Naive thymus-derived CD4-positive, alpha-beta T cell (primary cell): ENCODE results near the gene STK40. TPM values are rescaled to one million over a fixed set of nuclear protein-coding genes. Genes with fewer than 3 reads are reported as not detected.

Experiments used
- ATAC-seq: fragments of 150-1000 bp; cut with Tn5 transposase; 2 replicates; pipeline ENCODE4 v1.10.0; 2021; ENCODE audit warnings: mild to moderate bottlenecking, moderate library complexity
- CTCF ChIA-PET: fragments of 350-600 bp; sonication (Branson Sonifier 250); formaldehyde crosslinking; loops from one replicate; lab custom pipeline; 2021; ENCODE audit warnings: antibody characterized with exemption; lab: Charles Lee
- POLR2A ChIA-PET: fragments of 350-600 bp; sonication (Branson Sonifier 250); formaldehyde crosslinking; loops from one replicate; lab custom pipeline; 2021; ENCODE audit warnings: antibody characterized with exemption, inconsistent platforms; lab: Charles Lee
- DNase-seq, 9 donors: peaks; one replicate each; pipeline versions ENCODE4 v3.0.0 to v3.0.0-alpha.2; 2020 to 2022; ENCODE audit warnings: mixed read lengths in 1 of 9
- H3K27ac ChIP-seq: one replicate; pipeline ENCODE4 v1.7.0; 2013; ENCODE audit warnings: mild to moderate bottlenecking, low read depth, low read length, moderate library complexity
- H3K27me3 ChIP-seq, 2 donors: one replicate each; pipeline ENCODE4 v1.7.0; 2013; ENCODE audit warnings: low read length in 2 of 2, mild to moderate bottlenecking in 2 of 2, moderate library complexity in 2 of 2; ENCODE audit not compliant: control insufficient read depth in 2 of 2, insufficient read depth in 2 of 2
- H3K36me3 ChIP-seq, 3 experiments: 1 replicate in 2 of 3; 2 replicates in 1 of 3; pipeline ENCODE4 v1.7.0; 2013; ENCODE audit warnings: low read length in 3 of 3, mild to moderate bottlenecking in 3 of 3, moderate library complexity in 1 of 3; ENCODE audit not compliant: insufficient read depth in 3 of 3, control insufficient read depth in 2 of 3
- H3K4me1 ChIP-seq, 2 donors: one replicate each; pipeline ENCODE4 v1.7.0; 2013; ENCODE audit warnings: low read length in 2 of 2, mild to moderate bottlenecking in 2 of 2, moderate library complexity in 1 of 2; ENCODE audit not compliant: control insufficient read depth in 2 of 2, insufficient read depth in 2 of 2
- H3K4me3 ChIP-seq: 2 replicates; pipeline ENCODE4 v1.7.0; 2013; ENCODE audit warnings: mild to moderate bottlenecking, low read length
- H3K9me3 ChIP-seq, 3 experiments: 1 replicate in 2 of 3; 2 replicates in 1 of 3; pipeline ENCODE4 v1.7.0; 2013; ENCODE audit warnings: low read length in 3 of 3; ENCODE audit not compliant: control insufficient read depth in 2 of 3
- H3K27ac Mint-ChIP-seq, 9 donors: one replicate each; pipeline ENCODE4 v1.8.0; 2020 to 2022; ENCODE audit warnings: mixed read lengths in 9 of 9, mild to moderate bottlenecking in 8 of 9, moderate library complexity in 5 of 9, inconsistent platforms in 2 of 9
- H3K27me3 Mint-ChIP-seq, 5 donors: one replicate each; pipeline ENCODE4 v1.8.0; 2021 to 2022; ENCODE audit warnings: mixed read lengths in 5 of 5, mild to moderate bottlenecking in 1 of 5
- H3K36me3 Mint-ChIP-seq, 5 donors: one replicate each; pipeline ENCODE4 v1.8.0; 2020 to 2022; ENCODE audit warnings: mixed read lengths in 5 of 5, mild to moderate bottlenecking in 3 of 5, inconsistent platforms in 1 of 5
- H3K4me1 Mint-ChIP-seq, 7 donors: one replicate each; pipeline ENCODE4 v1.8.0; 2020 to 2022; ENCODE audit warnings: mixed read lengths in 7 of 7, mild to moderate bottlenecking in 3 of 7, inconsistent platforms in 1 of 7
- H3K4me3 Mint-ChIP-seq, 10 donors: one replicate each; pipeline ENCODE4 v1.8.0; 2020 to 2022; ENCODE audit warnings: mild to moderate bottlenecking in 10 of 10, mixed read lengths in 10 of 10, moderate library complexity in 6 of 10, inconsistent platforms in 2 of 10
- H3K9me3 Mint-ChIP-seq, 11 donors: one replicate each; pipeline ENCODE4 v1.8.0; 2020 to 2022; ENCODE audit warnings: mixed read lengths in 11 of 11, mild to moderate bottlenecking in 4 of 11, inconsistent platforms in 1 of 11, moderate library complexity in 1 of 11
- intact Hi-C, 2 donors: fragments of 100-400 bp; cut with micrococcal nuclease; formaldehyde crosslinking; loops; one replicate each; pipeline ENCODE4 v1.15.1; 2023
- polyA plus RNA-seq, 2 donors: library from polyadenylated mRNA; unstranded; fragments of 300-500 nt; fragmentation: Illumina TruSeq; gene quantifications; one replicate each; pipeline ENCODE4 v1.2.3, GENCODE V29; 2021
- total RNA-seq, 6 experiments: library from RNA in 5 of 6; stranded (reverse) in 5 of 6; gene quantifications; 1 replicate in 5 of 6; 2 replicates in 1 of 6; pipeline ENCODE4 v1.2.3 and lab custom pipeline; 2021 to 2026

The STK40 gene
- total and polyA plus RNA-seq, 7 experiments from 2014 or later, result 27.6 to 56.8 (median 46.8) TPM

- no peaks in the 10 kb centered on the region for H3K27me3 ChIP-seq
- H3K4me1 Mint-ChIP-seq, result peaks cover 0 to 19% (median 15%) of the 10 kb centered on the region in 7 donors
- H3K27me3 Mint-ChIP-seq, result no peaks in the 10 kb centered on the region
- no peak overlapping the region for H3K27ac ChIP-seq
- H3K9me3 ChIP-seq, result no peaks in the 10 kb centered on the region
- peak in 8 of 9 donors; percentile 14 to 71 (median 40) for DNase-seq
- peaks cover 0 to 7% (median 0%) of the 10 kb centered on the region in 11 donors for H3K9me3 Mint-ChIP-seq
- H3K4me1 ChIP-seq, result peaks cover 0 to 4% of the 10 kb centered on the region in 2 donors
- peaks cover 0 to 8% (median 0%) of the 10 kb centered on the region in 5 donors for H3K36me3 Mint-ChIP-seq
- H3K36me3 ChIP-seq, result no peaks in the 10 kb centered on the region
- peak; percentile 77 for ATAC-seq
- intact Hi-C loops, result no loop called here
- ChIA-PET POLR2A (interaction anchor here (0.7 to 0.9 kb wide), 2 partner anchors 9 to 27 kb away, joined by 3 read pairs; no protein-coding TSS in a partner anchor), CTCF (interaction anchor here (0.7 to 1.7 kb wide), 4 partner anchors 25 to 201 kb away, joined by 3 to 11 read pairs (median 4); no protein-coding TSS in a partner anchor)
- H3K4me3 Mint-ChIP-seq, result peak overlapping the region in 7 of 10 donors; percentile 5 to 49 (median 40)
- H3K4me3 ChIP-seq, result no peak overlapping the region
- peak overlapping the region; percentile 22 to 93 (median 84) for H3K27ac Mint-ChIP-seq
Measured at GRCh38 chr1:36411674-36412648, 26.2 kb upstream of the STK40 start.

- H3K9me3 Mint-ChIP-seq, result peaks cover 0 to 7% (median 0%) of the 10 kb centered on the region in 11 donors
- H3K36me3 Mint-ChIP-seq, result peaks cover 0 to 8% (median 0%) of the 10 kb centered on the region in 5 donors
- H3K4me1 Mint-ChIP-seq, result peaks cover 8 to 21% (median 19%) of the 10 kb centered on the region in 7 donors
- Histone ChIP-seq H3K27me3 (no peaks in the 10 kb centered on the region), H3K9me3 (no peaks in the 10 kb centered on the region), H3K27ac (no peak overlapping the region), H3K36me3 (no peaks in the 10 kb centered on the region), H3K4me1 (peaks cover 0 to 4% of the 10 kb centered on the region in 2 donors), H3K4me3 (no peak overlapping the region)
- H3K4me3 Mint-ChIP-seq, result no peak overlapping the region
- no peak for ATAC-seq
- ChIA-PET CTCF (no interaction called here), POLR2A (no interaction called here)
- DNase-seq, result no peak
- intact Hi-C loops, result no loop called here
- H3K27me3 Mint-ChIP-seq, result peaks cover 0 to 4% (median 0%) of the 10 kb centered on the region in 5 donors
- H3K27ac Mint-ChIP-seq, result no peak overlapping the region
Measured at GRCh38 chr1:36408479-36408878, 22.8 kb upstream of the STK40 start.

GRCh38 chr1:36406440-36406839 lies 20.7 kb upstream of the STK40 start:
- Histone ChIP-seq H3K4me1 (no peaks in the 10 kb centered on the region), H3K36me3 (no peaks in the 10 kb centered on the region), H3K9me3 (no peaks in the 10 kb centered on the region), H3K27me3 (no peaks in the 10 kb centered on the region), H3K4me3 (no peak overlapping the region), H3K27ac (no peak overlapping the region)
- Mint-ChIP-seq H3K27me3 (peaks cover 0 to 4% (median 0%) of the 10 kb centered on the region in 5 donors), H3K4me1 (peaks cover 7 to 18% (median 9%) of the 10 kb centered on the region in 7 donors), H3K36me3 (peaks cover 0 to 6% (median 0%) of the 10 kb centered on the region in 5 donors), H3K4me3 (no peak overlapping the region), H3K27ac (peak overlapping the region in 6 of 9 donors; percentile 16 to 68 (median 60)), H3K9me3 (peaks cover 0 to 5% (median 0%) of the 10 kb centered on the region in 11 donors)
- no peak for DNase-seq
- CTCF ChIA-PET, result interaction anchor here (0.5 to 0.6 kb wide), 3 partner anchors 13 to 38 kb away, joined by 3 read pairs; no protein-coding TSS in a partner anchor
- no peak for ATAC-seq
- POLR2A ChIA-PET, result interaction anchor here (0.7 kb wide), 1 partner anchor 1081 kb away, joined by 3 read pairs; no protein-coding TSS in a partner anchor
- intact Hi-C loops, result no loop called here

GRCh38 chr1:36402504-36402890 lies 16.8 kb upstream of the STK40 start:
- Mint-ChIP-seq H3K4me3 (no peak overlapping the region), H3K9me3 (no peaks in the 10 kb centered on the region), H3K27me3 (peaks cover 0 to 4% (median 0%) of the 10 kb centered on the region in 5 donors), H3K27ac (peak overlapping the region in 2 of 9 donors; percentile 12 to 32), H3K4me1 (peaks cover 13 to 36% (median 16%) of the 10 kb centered on the region in 7 donors), H3K36me3 (no peaks in the 10 kb centered on the region)
- Histone ChIP-seq H3K36me3 (peaks cover 0 to 3% (median 0%) of the 10 kb centered on the region in 3 experiments), H3K9me3 (no peaks in the 10 kb centered on the region), H3K27me3 (no peaks in the 10 kb centered on the region), H3K4me3 (no peak overlapping the region), H3K27ac (no peak overlapping the region), H3K4me1 (peaks cover 5 to 6% of the 10 kb centered on the region in 2 donors)
- CTCF ChIA-PET, result no interaction called here
- POLR2A ChIA-PET, result interaction anchor here (1.2 kb wide), 2 partner anchors 10 to 34 kb away, joined by 3 to 4 read pairs; no protein-coding TSS in a partner anchor
- DNase-seq (no peak), ATAC-seq (no peak)
- intact Hi-C loops, result no loop called here

GRCh38 chr1:36401602-36402503 lies 16.1 kb upstream of the STK40 start:
- ATAC-seq (no peak), DNase-seq (no peak)
- peaks cover 8 to 9% of the 10 kb centered on the region in 2 donors for H3K4me1 ChIP-seq
- Mint-ChIP-seq H3K27me3 (peaks cover 0 to 4% (median 0%) of the 10 kb centered on the region in 5 donors), H3K27ac (peak overlapping the region in 3 of 9 donors; percentile 32 to 67 (median 61)), H3K4me1 (peaks cover 13 to 41% (median 20%) of the 10 kb centered on the region in 7 donors), H3K36me3 (no peaks in the 10 kb centered on the region), H3K9me3 (no peaks in the 10 kb centered on the region), H3K4me3 (peak overlapping the region in 1 of 10 donors; percentile 64)
- ChIA-PET POLR2A (interaction anchor here (1.2 kb wide), 1 partner anchor 11 kb away, joined by 3 read pairs; no protein-coding TSS in a partner anchor), CTCF (no interaction called here)
- intact Hi-C loops, result no loop called here
- H3K9me3 ChIP-seq, result no peaks in the 10 kb centered on the region
- H3K36me3 ChIP-seq, result peaks cover 0 to 5% (median 0%) of the 10 kb centered on the region in 3 experiments
- no peak overlapping the region for H3K27ac ChIP-seq
- H3K27me3 ChIP-seq, result no peaks in the 10 kb centered on the region
- H3K4me3 ChIP-seq, result no peak overlapping the region
